IPS-20b (cell line): ENCODE measurements around the gene CEMIP.

Experiments used
- H3K27ac ChIP-seq: one replicate; pipeline ENCODE4 v1.5.1; 2013; ENCODE audit warnings: low read length
- H3K27me3 ChIP-seq: 2 replicates; pipeline ENCODE4 v1.6.1; 2013; ENCODE audit warnings: mild to moderate bottlenecking, low read length, inconsistent platforms; ENCODE audit not compliant: insufficient read depth
- H3K36me3 ChIP-seq: 2 replicates; pipeline ENCODE4 v1.6.1; 2013; ENCODE audit warnings: low read depth, mild to moderate bottlenecking, inconsistent platforms, low read length, moderate library complexity; ENCODE audit not compliant: insufficient read depth
- H3K4me1 ChIP-seq: 2 replicates; pipeline ENCODE4 v1.6.1; 2013; ENCODE audit warnings: mild to moderate bottlenecking, control low read depth, inconsistent platforms, low read length, moderate library complexity; ENCODE audit not compliant: insufficient read depth
- H3K4me3 ChIP-seq: 2 replicates; pipeline ENCODE4 v1.5.1; 2013; ENCODE audit warnings: mild to moderate bottlenecking, low read length, inconsistent platforms
- H3K9ac ChIP-seq: 2 replicates; pipeline ENCODE4 v1.6.1; 2013; ENCODE audit warnings: low read depth, mild to moderate bottlenecking, inconsistent platforms, low read length, moderate library complexity
- H3K9me3 ChIP-seq: 2 replicates; pipeline ENCODE4 v1.6.1; 2013; ENCODE audit warnings: mild to moderate bottlenecking, low read depth, low read length, inconsistent platforms; ENCODE audit not compliant: insufficient read depth

Gene CEMIP

DNA sequence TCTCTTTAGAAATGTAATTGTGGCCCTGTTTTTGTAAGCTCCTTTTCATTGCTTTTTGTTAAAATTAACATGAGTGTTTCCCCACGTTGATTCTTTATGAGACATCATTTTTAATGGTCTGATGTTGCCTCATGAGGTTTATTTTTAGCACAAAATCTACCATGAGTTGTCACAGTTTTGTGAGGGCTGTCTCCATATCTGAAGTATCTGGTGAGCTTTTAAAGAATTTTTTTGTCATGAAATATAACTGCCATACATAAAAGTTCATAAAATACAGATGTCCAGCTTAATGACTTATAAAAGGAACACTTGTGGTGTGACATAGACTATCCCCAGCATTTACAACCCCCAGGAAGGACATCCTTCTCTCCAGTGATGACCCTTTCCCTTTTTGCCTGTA lies 34.3 kb upstream of the CEMIP start:
- Histone ChIP-seq H3K27ac (no peak overlapping the region), H3K36me3 (no peaks in the 10 kb centered on the region), H3K4me3 (peak overlapping the region; percentile 30; the same call in 1 of the 2 replicates), H3K4me1 (peaks cover 25% of the 10 kb centered on the region), H3K27me3 (no peaks in the 10 kb centered on the region), H3K9ac (peak overlapping the region; percentile 0; the same call in 1 of the 2 replicates), H3K9me3 (no peaks in the 10 kb centered on the region)

DNA sequence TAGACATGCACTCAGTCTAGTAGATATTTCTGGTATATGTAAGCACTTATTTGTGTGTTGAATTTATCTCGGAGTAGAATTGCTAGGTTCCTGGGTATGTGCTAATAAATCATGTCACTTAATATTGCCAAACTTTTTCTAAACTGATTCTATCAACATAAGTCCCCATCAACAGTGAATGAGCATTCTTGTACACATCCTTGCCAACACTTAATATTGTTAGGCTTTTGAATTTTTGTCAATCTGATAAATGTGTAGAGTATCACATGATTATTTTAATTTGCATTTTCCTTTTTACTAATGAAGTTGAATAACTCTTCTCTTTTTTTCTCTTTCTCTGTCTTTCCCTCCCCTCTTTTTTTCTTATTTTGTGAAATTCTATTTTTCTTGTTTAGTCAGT lies 33.3 kb upstream of the CEMIP start:
- no peak overlapping the region for H3K9ac ChIP-seq
- H3K27ac ChIP-seq: no peak overlapping the region
- H3K36me3 ChIP-seq: 0 out of 2 replicates have a peak, but pooled peaks cover 3% of the 10 kb centered on the region
- H3K4me1 ChIP-seq: peaks cover 25% of the 10 kb centered on the region
- no peaks in the 10 kb centered on the region for H3K27me3 ChIP-seq
- H3K4me3 ChIP-seq: no peak overlapping the region
- H3K9me3 ChIP-seq: no peaks in the 10 kb centered on the region

DNA sequence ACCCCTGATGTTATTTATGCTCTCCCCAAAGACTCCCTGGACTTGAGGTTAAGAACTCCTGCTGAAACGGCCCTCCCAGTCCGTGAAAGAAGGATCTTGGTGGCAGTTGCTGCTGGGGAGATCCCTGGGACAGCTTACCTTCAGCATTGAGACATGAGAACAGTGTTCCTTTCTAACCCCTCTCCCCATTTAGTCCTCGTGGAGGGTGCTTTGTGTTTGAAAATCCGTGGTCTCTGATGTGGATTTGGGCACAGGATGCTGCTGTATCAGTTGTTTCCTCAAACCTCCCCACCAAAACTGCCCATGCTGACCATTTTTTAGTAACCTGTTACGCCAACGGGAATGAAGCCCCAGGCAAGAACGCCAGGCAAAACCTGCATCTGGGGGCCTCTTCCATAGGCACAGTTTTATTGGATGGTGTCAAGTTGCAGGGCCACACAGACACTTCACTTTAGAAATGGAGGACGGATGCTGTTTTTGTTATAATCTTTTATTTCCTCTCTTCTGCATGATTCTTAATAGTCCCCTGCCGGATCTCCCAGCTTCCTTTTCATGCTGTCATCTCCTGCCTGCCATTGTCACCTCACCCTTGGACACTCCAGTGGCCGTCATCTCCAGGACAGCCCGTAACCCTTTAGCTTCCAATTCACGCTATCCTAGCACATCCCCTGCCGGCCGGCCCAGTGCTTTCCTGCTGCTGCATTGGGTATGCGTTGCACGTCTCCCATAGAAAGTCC lies 31.7 kb upstream of the CEMIP start:
- Histone ChIP-seq H3K9ac (no peak overlapping the region), H3K36me3 (0 out of 2 replicates have a peak, but pooled peaks cover 6% of the 10 kb centered on the region), H3K4me3 (peak overlapping the region; percentile 8; the same call in 1 of the 2 replicates), H3K27ac (no peak overlapping the region), H3K4me1 (peaks cover 25% of the 10 kb centered on the region), H3K9me3 (no peaks in the 10 kb centered on the region), H3K27me3 (no peaks in the 10 kb centered on the region)

DNA sequence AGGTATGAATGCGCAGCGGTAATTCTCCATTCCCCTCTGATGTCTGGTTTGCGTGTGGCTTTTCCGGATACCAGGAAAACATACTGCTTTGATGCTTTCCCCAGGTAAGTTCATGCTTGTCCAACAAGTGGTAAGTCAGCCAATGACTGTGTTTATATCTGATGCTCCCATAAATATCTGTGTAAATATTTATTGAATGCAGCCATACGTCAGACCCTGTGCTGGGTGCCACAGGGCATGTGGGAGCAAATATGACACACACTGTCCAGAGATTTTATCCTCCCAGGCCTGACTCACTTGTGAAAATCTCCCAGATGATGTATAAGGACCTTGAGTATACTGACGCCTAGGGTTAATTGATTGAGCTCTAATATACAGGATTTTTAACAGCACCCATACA lies 29.6 kb upstream of the CEMIP start:
- Histone ChIP-seq H3K27me3 (no peaks in the 10 kb centered on the region), H3K4me3 (no peak overlapping the region), H3K9ac (no peak overlapping the region), H3K36me3 (peaks cover 12% of the 10 kb centered on the region; the same call in 1 of the 2 replicates), H3K9me3 (no peaks in the 10 kb centered on the region), H3K4me1 (peaks cover 16% of the 10 kb centered on the region), H3K27ac (no peak overlapping the region)

DNA sequence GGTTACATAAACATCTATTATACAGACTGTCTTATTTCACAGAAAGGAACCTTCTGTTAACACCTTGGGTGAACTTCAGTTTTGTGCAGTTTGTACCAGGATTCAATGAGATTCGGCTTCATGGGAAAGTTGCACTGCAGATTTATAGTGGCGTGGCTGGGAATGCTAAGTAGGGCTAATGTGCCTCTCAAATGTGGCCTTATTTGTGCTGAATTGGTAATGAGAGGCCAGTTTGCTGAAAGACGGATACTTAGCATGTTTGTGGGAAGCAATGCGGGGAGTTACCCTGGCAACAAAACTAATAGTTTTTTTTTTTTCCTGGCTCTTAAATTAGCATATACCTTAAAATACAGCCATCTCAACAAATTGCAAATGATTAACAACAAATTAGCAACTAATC lies 28.6 kb upstream of the CEMIP start:
- H3K9me3 ChIP-seq: no peaks in the 10 kb centered on the region
- H3K4me1 ChIP-seq: peaks cover 12% of the 10 kb centered on the region; the same call in 1 of the 2 replicates
- no peak overlapping the region for H3K9ac ChIP-seq
- H3K27me3 ChIP-seq: no peaks in the 10 kb centered on the region
- H3K36me3 ChIP-seq: peaks cover 14% of the 10 kb centered on the region; the same call in 1 of the 2 replicates
- no peak overlapping the region for H3K27ac ChIP-seq
- H3K4me3 ChIP-seq: no peak overlapping the region

DNA sequence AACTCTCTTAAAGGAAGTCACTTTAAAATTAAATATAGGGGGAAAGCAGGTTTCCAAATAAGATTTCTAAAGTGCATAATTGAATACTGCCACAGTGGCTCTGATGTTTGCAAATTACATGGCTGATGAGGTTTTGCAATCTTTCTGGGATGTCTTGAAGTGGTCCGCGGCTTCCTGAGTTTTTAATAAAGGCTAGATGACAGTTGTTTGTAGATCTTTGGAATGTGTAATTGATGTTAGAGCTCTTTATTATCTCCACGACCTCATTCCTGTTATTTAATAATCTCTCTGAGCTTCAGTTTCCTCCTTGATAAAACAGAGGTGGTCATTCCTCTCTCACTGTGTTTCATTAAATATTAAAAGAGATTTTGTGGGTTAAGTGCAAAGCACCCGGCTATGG lies 27.0 kb upstream of the CEMIP start:
- H3K36me3 ChIP-seq: peaks cover 14% of the 10 kb centered on the region; the same call in 1 of the 2 replicates

DNA sequence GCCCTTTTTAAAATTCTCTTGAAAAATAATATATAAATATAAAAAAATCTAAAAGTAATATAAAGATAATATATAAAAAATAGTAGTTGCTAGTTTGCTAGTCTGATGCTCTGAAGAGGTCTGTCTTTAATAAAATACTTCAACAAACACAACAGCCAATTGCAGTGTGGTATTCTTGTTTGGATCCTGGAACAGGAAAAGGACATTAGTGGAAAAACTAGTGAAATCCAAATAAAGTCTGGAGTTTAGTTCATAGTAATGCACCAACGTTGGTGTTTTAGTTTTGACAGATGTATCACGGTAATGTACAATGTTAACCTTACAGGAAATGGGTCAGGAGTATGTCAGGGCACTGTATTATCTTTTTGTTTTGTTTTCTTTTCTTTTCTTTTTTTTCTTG lies 26.0 kb upstream of the CEMIP start:
- no peak overlapping the region for H3K27ac ChIP-seq
- peaks cover 14% of the 10 kb centered on the region; the same call in 1 of the 2 replicates for H3K36me3 ChIP-seq
- H3K9ac ChIP-seq: no peak overlapping the region
- H3K9me3 ChIP-seq: no peaks in the 10 kb centered on the region
- peaks cover 8% of the 10 kb centered on the region; the same call in 1 of the 2 replicates for H3K4me1 ChIP-seq
- H3K27me3 ChIP-seq: no peaks in the 10 kb centered on the region
- no peak overlapping the region for H3K4me3 ChIP-seq

More for the DNA sequence above, 27.0 kb upstream of the CEMIP start:
- H3K27me3 ChIP-seq: no peaks in the 10 kb centered on the region
- peaks cover 17% of the 10 kb centered on the region; the same call in 1 of the 2 replicates for H3K4me1 ChIP-seq
- H3K27ac ChIP-seq: no peak overlapping the region
- no peak overlapping the region for H3K4me3 ChIP-seq
- H3K9me3 ChIP-seq: no peaks in the 10 kb centered on the region
- no peak overlapping the region for H3K9ac ChIP-seq

DNA sequence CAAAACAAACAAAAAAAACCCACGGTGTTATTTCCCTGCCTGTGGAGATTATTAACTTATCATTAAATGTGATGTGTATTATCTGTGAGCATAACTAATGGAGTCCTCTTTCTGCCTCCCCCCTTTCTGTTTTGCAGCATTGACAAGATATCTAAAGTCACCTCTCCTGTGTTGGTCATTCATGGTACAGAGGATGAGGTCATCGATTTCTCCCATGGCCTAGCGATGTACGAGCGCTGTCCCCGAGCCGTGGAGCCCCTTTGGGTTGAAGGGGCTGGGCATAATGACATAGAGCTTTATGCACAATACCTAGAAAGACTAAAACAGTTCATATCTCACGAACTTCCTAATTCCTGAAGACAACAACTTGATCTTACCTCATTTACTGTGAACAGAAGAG lies 25.2 kb upstream of the CEMIP start:
- no peak overlapping the region for H3K27ac ChIP-seq
- no peak overlapping the region for H3K9ac ChIP-seq
- H3K4me1 ChIP-seq: peaks cover 8% of the 10 kb centered on the region; the same call in 1 of the 2 replicates
- H3K36me3 ChIP-seq: peaks cover 14% of the 10 kb centered on the region; the same call in 1 of the 2 replicates
- no peaks in the 10 kb centered on the region for H3K9me3 ChIP-seq
- H3K4me3 ChIP-seq: no peak overlapping the region
- H3K27me3 ChIP-seq: no peaks in the 10 kb centered on the region

DNA sequence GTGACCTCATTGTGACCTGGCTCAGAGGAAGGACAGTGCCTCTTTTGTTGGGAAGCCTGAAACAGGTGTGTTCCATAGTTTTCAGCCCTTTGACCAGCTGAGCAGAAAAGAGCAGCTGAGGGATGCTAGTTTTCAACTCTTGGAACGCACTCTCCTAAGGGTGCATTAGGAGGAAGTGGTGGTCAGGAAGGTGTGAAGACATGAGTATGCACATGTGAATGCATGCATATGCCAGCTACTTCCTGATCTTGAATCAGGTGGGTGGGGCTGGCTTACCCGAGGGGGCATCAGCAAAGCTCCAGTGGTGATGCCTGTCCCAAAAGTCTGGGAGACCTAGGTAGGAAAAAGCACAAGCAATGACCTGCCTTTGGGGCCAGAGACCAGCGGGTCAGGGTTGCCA lies 23.3 kb upstream of the CEMIP start:
- Histone ChIP-seq H3K27me3 (no peaks in the 10 kb centered on the region), H3K9me3 (no peaks in the 10 kb centered on the region), H3K27ac (no peak overlapping the region), H3K4me3 (no peak overlapping the region), H3K9ac (no peak overlapping the region), H3K36me3 (peaks cover 10% of the 10 kb centered on the region; the same call in 1 of the 2 replicates), H3K4me1 (peaks cover 8% of the 10 kb centered on the region; the same call in 1 of the 2 replicates)

DNA sequence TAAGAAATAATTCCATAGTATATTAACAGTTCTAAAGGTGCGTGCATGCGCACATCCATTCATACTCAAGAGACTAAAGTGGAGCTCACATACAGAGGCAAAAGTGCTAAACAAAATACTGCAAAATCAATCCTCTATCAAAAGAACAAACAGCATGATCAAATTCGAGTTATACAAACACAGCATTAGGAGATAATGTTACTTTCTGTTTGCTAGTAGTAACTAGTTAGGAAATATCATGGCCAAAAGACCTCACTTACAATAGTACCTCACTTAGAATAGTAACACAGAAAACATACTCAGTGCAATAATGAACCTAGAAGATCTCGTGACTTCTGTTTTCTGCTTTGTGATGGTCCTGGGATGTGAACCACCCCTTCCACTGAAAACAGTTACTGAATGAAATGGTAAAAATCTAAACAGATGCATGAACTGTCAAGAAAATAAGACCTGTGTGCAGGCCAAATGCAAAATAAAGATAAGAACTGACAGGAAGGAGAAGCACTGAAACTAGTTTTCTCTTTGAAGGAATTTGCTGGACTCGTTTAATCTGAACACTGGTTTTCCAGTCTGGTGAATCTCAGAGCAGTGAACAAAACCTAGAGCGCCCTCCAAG lies 20.9 kb upstream of the CEMIP start:
- no peaks in the 10 kb centered on the region for H3K9me3 ChIP-seq
- H3K27me3 ChIP-seq: no peaks in the 10 kb centered on the region
- H3K4me1 ChIP-seq: peaks cover 8% of the 10 kb centered on the region; the same call in 1 of the 2 replicates
- H3K36me3 ChIP-seq: peaks cover 8% of the 10 kb centered on the region; the same call in 1 of the 2 replicates
- H3K4me3 ChIP-seq: no peak overlapping the region
- H3K27ac ChIP-seq: no peak overlapping the region
- no peak overlapping the region for H3K9ac ChIP-seq

DNA sequence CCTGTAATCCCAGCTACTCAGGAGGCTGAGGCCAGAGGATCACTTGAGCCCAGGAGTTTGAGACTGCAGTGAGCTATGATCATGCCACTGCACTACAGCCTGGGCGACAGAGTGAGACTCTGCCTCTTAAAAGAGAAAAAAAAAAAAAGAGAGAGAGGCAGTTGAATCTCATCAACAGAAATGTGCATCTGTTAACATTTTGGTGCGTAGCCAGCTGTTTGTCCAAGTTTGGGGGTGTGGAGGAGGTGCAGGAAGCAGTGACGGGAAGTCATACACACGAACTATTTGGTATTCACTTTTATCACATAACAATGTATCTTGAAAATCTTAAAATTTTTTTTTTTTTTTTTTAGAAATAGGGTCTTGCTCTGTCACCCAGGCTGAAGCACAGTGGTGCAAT lies 18.2 kb upstream of the CEMIP start:
- H3K4me1 ChIP-seq: peaks cover 4% of the 10 kb centered on the region; the same call in 1 of the 2 replicates
- H3K9ac ChIP-seq: no peak overlapping the region

DNA sequence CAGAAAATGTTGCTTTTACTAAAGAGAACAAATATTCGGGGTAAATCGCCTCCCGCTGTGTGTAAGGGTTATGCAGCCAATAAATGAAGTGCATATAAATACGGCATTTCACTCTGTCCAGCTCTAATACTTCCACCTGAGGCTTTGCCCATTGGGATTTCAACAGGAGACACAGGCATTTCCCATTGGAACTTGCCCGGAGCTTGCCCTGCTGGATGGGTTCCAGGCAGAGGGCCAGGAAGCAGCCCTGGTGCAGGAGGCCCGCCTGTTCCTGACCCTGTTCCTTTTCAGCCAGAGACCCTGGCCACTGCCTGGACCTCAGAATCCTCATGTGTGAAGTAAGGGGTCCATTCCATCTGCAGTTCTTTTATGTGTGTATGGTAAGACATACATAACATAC lies 17.4 kb upstream of the CEMIP start:
- Histone ChIP-seq H3K4me3 (no peak overlapping the region), H3K27ac (no peak overlapping the region), H3K4me1 (no peaks in the 10 kb centered on the region), H3K9me3 (no peaks in the 10 kb centered on the region), H3K36me3 (no peaks in the 10 kb centered on the region), H3K27me3 (no peaks in the 10 kb centered on the region), H3K9ac (no peak overlapping the region)

More for the DNA sequence above, 18.2 kb upstream of the CEMIP start:
- H3K27ac ChIP-seq: no peak overlapping the region
- no peaks in the 10 kb centered on the region for H3K36me3 ChIP-seq
- H3K4me3 ChIP-seq: no peak overlapping the region
- H3K9me3 ChIP-seq: no peaks in the 10 kb centered on the region
- H3K27me3 ChIP-seq: no peaks in the 10 kb centered on the region
